ENCODE data around the gene NMU. TPM values are rescaled to one million over a fixed set of nuclear protein-coding genes. Genes with fewer than 3 reads are reported as not detected.

Gene NMU
- polyA plus RNA-seq, 1 donor: 1.3 TPM

GRCh38 chr4:55666535-55666934 lies 30.4 kb upstream of the NMU start:
- no peaks in the 10 kb centered on the region for H3K36me3 ChIP-seq (ENCODE audit: control insufficient read depth, insufficient read depth, low read length)
- DNase-seq: no peak
- WGBS (ENCODE audit: insufficient coverage, low lambda C conversion rate): no CpG with 5 or more reads among the region's 1 CpG
- H3K27me3 ChIP-seq (ENCODE audit: control insufficient read depth, insufficient read depth, low read length): peaks cover 2% of the 10 kb centered on the region
- H3K9me3 ChIP-seq (ENCODE audit: control insufficient read depth, low read depth, low read length): no peaks in the 10 kb centered on the region
- H3K4me3 ChIP-seq (ENCODE audit: low read length): no peak overlapping the region
- no peaks in the 10 kb centered on the region for H3K4me1 ChIP-seq (ENCODE audit: control insufficient read depth, insufficient read depth, low read length)
- no peak overlapping the region for H3K27ac ChIP-seq (ENCODE audit: low read length)

DNA sequence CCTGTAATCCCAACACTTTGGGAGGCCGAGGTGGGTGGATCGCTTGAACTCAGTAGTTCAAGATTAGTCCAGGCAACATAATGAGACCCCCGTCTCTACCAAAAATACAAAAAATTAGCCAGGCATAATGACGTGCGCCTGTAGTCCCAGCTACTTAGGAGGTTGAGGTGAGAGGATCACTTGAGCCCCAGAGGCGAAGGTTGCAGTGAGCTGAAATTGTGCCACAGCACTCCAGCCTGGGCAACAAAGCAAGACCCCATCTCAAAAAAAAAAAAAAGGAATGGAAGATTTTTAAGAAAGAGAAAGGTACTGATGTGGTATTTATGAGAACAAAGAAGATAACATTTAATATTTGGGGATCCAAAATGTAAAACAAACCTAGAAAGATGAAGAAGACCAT lies 27.0 kb upstream of the NMU start:
- WGBS (ENCODE audit: insufficient coverage, low lambda C conversion rate): 100% methylated on average over 1 of the region's 6 CpGs
- peaks cover 2% of the 10 kb centered on the region for H3K27me3 ChIP-seq (ENCODE audit: control insufficient read depth, insufficient read depth, low read length)
- no peaks in the 10 kb centered on the region for H3K4me1 ChIP-seq (ENCODE audit: control insufficient read depth, insufficient read depth, low read length)
- no peak for DNase-seq
- no peaks in the 10 kb centered on the region for H3K36me3 ChIP-seq (ENCODE audit: control insufficient read depth, insufficient read depth, low read length)
- no peak overlapping the region for H3K4me3 ChIP-seq (ENCODE audit: low read length)
- H3K9me3 ChIP-seq (ENCODE audit: control insufficient read depth, low read depth, low read length): no peaks in the 10 kb centered on the region
- no peak overlapping the region for H3K27ac ChIP-seq (ENCODE audit: low read length)

GRCh38 chr4:55661398-55662056 lies 25.4 kb upstream of the NMU start:
- Histone ChIP-seq H3K36me3 (ENCODE audit: control insufficient read depth, insufficient read depth, low read length) (no peaks in the 10 kb centered on the region), H3K4me1 (ENCODE audit: control insufficient read depth, insufficient read depth, low read length) (no peaks in the 10 kb centered on the region), H3K9me3 (ENCODE audit: control insufficient read depth, low read depth, low read length) (no peaks in the 10 kb centered on the region), H3K4me3 (ENCODE audit: low read length) (no peak overlapping the region), H3K27me3 (ENCODE audit: control insufficient read depth, insufficient read depth, low read length) (peaks cover 2% of the 10 kb centered on the region), H3K27ac (ENCODE audit: low read length) (no peak overlapping the region)
- no peak for DNase-seq
- 60% methylated on average over 1 of the region's 5 CpGs for WGBS (ENCODE audit: insufficient coverage, low lambda C conversion rate)

DNA sequence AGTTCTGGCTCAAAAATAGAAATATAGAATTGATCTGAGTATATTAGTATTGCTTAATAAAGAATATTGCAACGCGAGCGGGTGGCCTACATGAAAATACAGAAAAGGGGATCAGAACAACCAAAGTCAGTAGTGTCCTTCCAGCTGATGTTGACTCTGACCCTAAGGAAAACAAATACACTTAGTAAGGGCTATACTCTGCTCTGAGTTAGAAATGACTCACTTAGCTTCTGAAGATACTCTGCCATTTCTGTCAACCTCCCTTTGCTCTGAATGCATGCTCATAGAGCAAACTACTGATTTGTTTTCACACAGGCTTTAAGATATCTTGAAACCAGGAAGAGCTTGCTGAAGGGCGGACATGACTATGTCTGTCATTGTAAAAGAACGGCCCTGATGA lies 22.6 kb upstream of the NMU start:
- Histone ChIP-seq H3K4me3 (ENCODE audit: low read length) (no peak overlapping the region), H3K4me1 (ENCODE audit: control insufficient read depth, insufficient read depth, low read length) (no peaks in the 10 kb centered on the region), H3K36me3 (ENCODE audit: control insufficient read depth, insufficient read depth, low read length) (no peaks in the 10 kb centered on the region), H3K27ac (ENCODE audit: low read length) (no peak overlapping the region), H3K27me3 (ENCODE audit: control insufficient read depth, insufficient read depth, low read length) (peaks cover 2% of the 10 kb centered on the region), H3K9me3 (ENCODE audit: control insufficient read depth, low read depth, low read length) (no peaks in the 10 kb centered on the region)
- WGBS (ENCODE audit: insufficient coverage, low lambda C conversion rate): no CpG with 5 or more reads among the region's 5 CpGs
- DNase-seq: no peak

GRCh38 chr4:55654131-55654530 lies 18.0 kb upstream of the NMU start:
- Histone ChIP-seq H3K36me3 (ENCODE audit: control insufficient read depth, insufficient read depth, low read length) (no peaks in the 10 kb centered on the region), H3K4me3 (ENCODE audit: low read length) (no peak overlapping the region), H3K27me3 (ENCODE audit: control insufficient read depth, insufficient read depth, low read length) (peaks cover 2% of the 10 kb centered on the region), H3K4me1 (ENCODE audit: control insufficient read depth, insufficient read depth, low read length) (no peaks in the 10 kb centered on the region), H3K27ac (ENCODE audit: low read length) (no peak overlapping the region), H3K9me3 (ENCODE audit: control insufficient read depth, low read depth, low read length) (no peaks in the 10 kb centered on the region)
- WGBS (ENCODE audit: insufficient coverage, low lambda C conversion rate): no CpG with 5 or more reads among the region's 5 CpGs
- DNase-seq: no peak

DNA sequence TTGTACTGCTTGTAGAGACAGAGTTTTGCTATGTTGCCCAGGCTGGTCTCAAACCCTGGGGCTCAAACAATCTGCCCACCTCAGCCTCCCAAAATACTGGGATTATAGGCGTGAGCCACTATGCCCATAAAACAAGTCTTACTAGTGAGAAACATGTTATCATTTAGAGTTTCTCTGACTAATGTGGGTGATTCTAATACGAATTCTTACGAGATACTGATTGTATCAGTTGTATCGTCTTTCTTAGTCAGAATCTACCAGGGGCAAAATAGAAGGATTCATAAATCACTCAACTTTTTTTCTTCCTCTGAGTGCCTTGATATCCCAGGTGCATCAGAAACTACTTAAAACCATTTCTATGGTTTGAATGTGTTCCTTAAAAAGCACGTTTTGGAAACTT lies 14.4 kb upstream of the NMU start:
- no peaks in the 10 kb centered on the region for H3K36me3 ChIP-seq (ENCODE audit: control insufficient read depth, insufficient read depth, low read length)
- peaks cover 5% of the 10 kb centered on the region for H3K27me3 ChIP-seq (ENCODE audit: control insufficient read depth, insufficient read depth, low read length)
- no CpG with 5 or more reads among the region's 5 CpGs for WGBS (ENCODE audit: insufficient coverage, low lambda C conversion rate)
- no peaks in the 10 kb centered on the region for H3K4me1 ChIP-seq (ENCODE audit: control insufficient read depth, insufficient read depth, low read length)
- no peak for DNase-seq
- no peak overlapping the region for H3K4me3 ChIP-seq (ENCODE audit: low read length)
- H3K9me3 ChIP-seq (ENCODE audit: control insufficient read depth, low read depth, low read length): no peaks in the 10 kb centered on the region
- H3K27ac ChIP-seq (ENCODE audit: low read length): no peak overlapping the region

- H3K4me1 ChIP-seq (ENCODE audit: control insufficient read depth, insufficient read depth, low read length): peaks cover 13% of the 10 kb centered on the region
- no peaks in the 10 kb centered on the region for H3K9me3 ChIP-seq (ENCODE audit: control insufficient read depth, low read depth, low read length)
- no peak overlapping the region for H3K4me3 ChIP-seq (ENCODE audit: low read length)
- DNase-seq: peak in 1 of 2 donors; percentile 3
- no CpG with 5 or more reads among the region's 12 CpGs for WGBS (ENCODE audit: insufficient coverage, low lambda C conversion rate)
- peaks cover 38% of the 10 kb centered on the region for H3K27me3 ChIP-seq (ENCODE audit: control insufficient read depth, insufficient read depth, low read length)
- H3K27ac ChIP-seq (ENCODE audit: low read length): no peak overlapping the region
- H3K36me3 ChIP-seq (ENCODE audit: control insufficient read depth, insufficient read depth, low read length): no peaks in the 10 kb centered on the region
Measured at GRCh38 chr4:55637272-55637820, 1.2 kb upstream of the NMU start.

DNA sequence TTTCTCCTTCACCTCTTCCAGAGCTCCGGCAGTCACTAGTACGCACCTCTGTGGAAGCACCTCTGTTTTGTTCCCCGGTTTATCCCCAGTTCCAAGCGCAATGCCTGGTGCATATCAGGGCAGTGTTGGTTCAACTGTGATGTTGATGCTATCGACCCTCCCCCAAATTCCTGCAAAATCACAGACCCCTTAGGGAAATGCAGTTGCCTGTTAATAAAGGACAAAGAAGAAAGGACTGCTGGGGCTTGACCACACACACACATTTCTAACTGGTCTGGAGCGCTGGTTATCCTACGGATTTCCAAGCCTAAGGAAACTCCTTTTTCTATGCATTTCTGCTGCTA lies 530 bp upstream of the NMU start:
- Histone ChIP-seq H3K27ac (ENCODE audit: low read length) (no peak overlapping the region), H3K4me1 (ENCODE audit: control insufficient read depth, insufficient read depth, low read length) (peaks cover 13% of the 10 kb centered on the region), H3K36me3 (ENCODE audit: control insufficient read depth, insufficient read depth, low read length) (no peaks in the 10 kb centered on the region), H3K4me3 (ENCODE audit: low read length) (peak overlapping the region; percentile 3), H3K27me3 (ENCODE audit: control insufficient read depth, insufficient read depth, low read length) (peaks cover 38% of the 10 kb centered on the region), H3K9me3 (ENCODE audit: control insufficient read depth, low read depth, low read length) (no peaks in the 10 kb centered on the region)
- peak in 1 of 2 donors; percentile 15 for DNase-seq
- no CpG with 5 or more reads among the region's 7 CpGs for WGBS (ENCODE audit: insufficient coverage, low lambda C conversion rate)

- Histone ChIP-seq H3K4me1 (ENCODE audit: control insufficient read depth, insufficient read depth, low read length) (peaks cover 13% of the 10 kb centered on the region), H3K4me3 (ENCODE audit: low read length) (no peak overlapping the region), H3K36me3 (ENCODE audit: control insufficient read depth, insufficient read depth, low read length) (no peaks in the 10 kb centered on the region), H3K27ac (ENCODE audit: low read length) (no peak overlapping the region), H3K27me3 (ENCODE audit: control insufficient read depth, insufficient read depth, low read length) (peaks cover 38% of the 10 kb centered on the region), H3K9me3 (ENCODE audit: control insufficient read depth, low read depth, low read length) (no peaks in the 10 kb centered on the region)
- peak in 1 of 2 donors; percentile 4 for DNase-seq
- WGBS (ENCODE audit: insufficient coverage, low lambda C conversion rate): 10% methylated on average over 2 of the region's 11 CpGs
Measured at GRCh38 chr4:55635282-55635681, 816 bp downstream of the NMU start.

DNA sequence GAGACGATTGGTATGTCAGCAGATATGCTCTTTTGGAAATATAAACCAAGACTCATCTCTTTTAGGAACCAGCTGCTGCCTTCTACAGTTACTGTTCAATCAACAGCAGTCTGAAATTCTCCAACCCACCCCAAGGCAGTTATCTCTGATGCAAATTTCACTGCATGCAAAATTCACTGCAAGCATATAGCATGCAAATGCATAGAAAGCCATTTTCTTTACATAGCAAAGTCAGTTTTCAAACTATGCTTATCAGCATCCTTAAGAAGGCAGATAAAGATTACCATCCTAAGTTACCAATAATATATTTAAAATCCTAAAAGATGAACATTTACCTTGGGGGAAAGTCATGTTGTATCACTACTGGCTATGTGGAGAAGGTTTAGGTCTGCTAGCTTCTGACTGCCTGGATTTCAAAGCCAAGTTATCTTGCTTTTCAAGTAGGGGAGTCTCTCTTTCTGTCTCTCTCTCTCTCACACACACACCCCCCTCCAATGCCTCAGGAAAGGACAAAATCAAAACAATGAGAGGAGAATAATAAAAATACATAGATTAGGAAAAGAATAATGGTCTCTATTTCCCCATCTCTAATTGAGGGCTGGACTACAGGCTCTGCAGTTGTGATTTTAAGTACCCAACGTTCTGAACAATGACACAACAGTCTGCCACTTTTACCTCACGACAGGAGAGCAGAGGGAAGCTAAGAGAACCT lies 1.5 kb downstream of the NMU start:
- no peak for DNase-seq
- H3K36me3 ChIP-seq (ENCODE audit: control insufficient read depth, insufficient read depth, low read length): no peaks in the 10 kb centered on the region
- no CpG with 5 or more reads among the region's 3 CpGs for WGBS (ENCODE audit: insufficient coverage, low lambda C conversion rate)
- no peak overlapping the region for H3K4me3 ChIP-seq (ENCODE audit: low read length)
- H3K27ac ChIP-seq (ENCODE audit: low read length): no peak overlapping the region
- no peaks in the 10 kb centered on the region for H3K9me3 ChIP-seq (ENCODE audit: control insufficient read depth, low read depth, low read length)
- H3K27me3 ChIP-seq (ENCODE audit: control insufficient read depth, insufficient read depth, low read length): peaks cover 38% of the 10 kb centered on the region
- H3K4me1 ChIP-seq (ENCODE audit: control insufficient read depth, insufficient read depth, low read length): peaks cover 13% of the 10 kb centered on the region

Measured in large intestine (tissue), 3 donors.